SK-N-MC (cell line): ENCODE data around the gene OR1L8.
"Not testable (repeated sequence)": the region's sequence is repeated elsewhere in the genome, so short reads cannot be mapped to it uniquely, and the experiment has no call there.

Source experiments
- DNase-seq: peaks from one replicate; pipeline ENCODE4 v3.0.0-alpha.2; 2011; ENCODE audit warnings: low read depth, low spot score
- H3K27ac ChIP-seq: fragments of 200-600 bp; sonication (generic); 2 replicates; pipeline ENCODE4 v1.5.1; 2016; ENCODE audit warnings: mixed run types
- H3K36me3 ChIP-seq: fragments of 200-600 bp; sonication (generic); 2 replicates; pipeline ENCODE4 v1.6.1; 2017; ENCODE audit warnings: antibody characterized with exemption, low read length, mixed read lengths; ENCODE audit not compliant: insufficient read depth
- H3K4me3 ChIP-seq: fragments of 200-600 bp; sonication (generic); 2 replicates; pipeline ENCODE4 v1.5.1; 2016
- H3K9ac ChIP-seq: fragments of 200-600 bp; sonication (generic); 2 replicates; pipeline ENCODE4 v1.8.0; 2017; ENCODE audit warnings: mixed run types, mixed read lengths; ENCODE audit not compliant: insufficient read length
- H3K9me3 ChIP-seq: fragments of 200-600 bp; sonication (generic); 2 replicates; pipeline ENCODE4 v1.6.1; 2017; ENCODE audit warnings: low read depth, mild to moderate bottlenecking, antibody characterized with exemption, low read length, moderate library complexity, mixed read lengths
- EZH2 ChIP-seq: fragments of 200-600 bp; sonication (generic); IDR thresholded peaks from one replicate; pipeline ENCODE4 v1.6.1; 2017; ENCODE audit warnings: antibody characterized with exemption
- FOXP2 ChIP-seq: optimal IDR thresholded peaks from 2 replicates; pipeline ENCODE3; 2011; ENCODE audit warnings: mild to moderate bottlenecking, moderate library complexity; ENCODE audit not compliant: insufficient read depth; ENCODE audit errors: extremely low read length, control extremely low read depth
- POLR2AphosphoS5 ChIP-seq: IDR thresholded peaks from 2 replicates; pipeline ENCODE4 v1.6.1; 2012; ENCODE audit warnings: mild to moderate bottlenecking, low read depth, low read length, borderline replicate concordance

OR1L8 gene

DNA sequence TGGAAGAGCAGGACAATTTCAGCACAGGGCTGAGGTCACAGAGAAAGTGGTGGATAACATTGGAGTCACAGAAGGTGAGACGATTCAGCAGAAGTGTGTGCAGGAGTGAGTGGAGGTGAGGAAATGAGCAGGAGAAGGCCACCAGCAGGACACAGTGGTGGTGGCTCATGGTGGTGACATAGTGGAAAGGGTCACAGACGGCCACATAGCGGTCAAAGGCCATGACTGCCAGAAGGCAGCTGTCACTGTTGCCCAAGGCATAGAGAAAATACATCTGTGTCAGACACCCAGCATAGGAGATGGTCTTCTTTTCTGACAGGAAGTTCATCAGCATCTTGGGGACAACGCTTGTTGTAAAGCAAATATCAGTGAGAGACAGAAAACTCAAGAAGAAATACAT is 15.3 kb downstream of the OR1L8 start:
- Histone ChIP-seq H3K4me3 (no peak overlapping the region), H3K36me3 (no peaks in the 10 kb centered on the region), H3K27ac (no peak overlapping the region), H3K9me3 (no peaks in the 10 kb centered on the region), H3K9ac (no peak overlapping the region)
- no peak for DNase-seq
- TF ChIP-seq FOXP2 (no peak), EZH2 (no peak), POLR2AphosphoS5 (no peak)

DNA sequence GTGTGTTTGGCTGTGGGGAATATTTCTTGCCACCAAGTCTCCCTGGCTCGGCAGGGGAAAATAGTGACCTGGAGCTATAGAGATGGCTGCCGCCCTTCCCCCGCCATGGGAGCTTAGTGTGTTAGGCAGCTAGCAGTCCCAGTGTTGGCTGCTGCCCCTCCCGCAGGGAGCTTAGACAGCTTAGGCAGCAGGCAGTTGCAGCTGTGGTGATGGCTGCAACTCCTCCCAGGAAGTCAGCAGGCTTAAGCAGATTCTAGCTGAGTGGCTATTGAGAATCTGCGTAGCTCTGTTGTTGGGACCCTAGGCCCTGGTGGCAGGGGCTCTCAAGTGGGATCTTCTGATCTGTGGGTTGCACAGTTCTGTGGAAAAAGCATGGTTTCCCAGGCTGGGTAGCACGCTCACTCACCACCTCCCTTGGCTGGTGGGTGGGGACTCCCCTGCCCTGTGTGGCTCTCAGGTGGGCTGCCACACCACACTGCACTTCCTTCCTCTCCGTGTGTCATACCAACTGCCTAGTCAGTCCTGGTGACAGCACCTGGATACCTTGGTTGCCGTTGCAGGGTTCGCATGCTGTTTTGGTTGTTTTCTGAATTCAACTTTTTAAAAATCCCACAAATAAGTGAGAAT is 20.9 kb downstream of the OR1L8 start:
- H3K4me3 ChIP-seq: no peak overlapping the region
- DNase-seq: no peak

DNA sequence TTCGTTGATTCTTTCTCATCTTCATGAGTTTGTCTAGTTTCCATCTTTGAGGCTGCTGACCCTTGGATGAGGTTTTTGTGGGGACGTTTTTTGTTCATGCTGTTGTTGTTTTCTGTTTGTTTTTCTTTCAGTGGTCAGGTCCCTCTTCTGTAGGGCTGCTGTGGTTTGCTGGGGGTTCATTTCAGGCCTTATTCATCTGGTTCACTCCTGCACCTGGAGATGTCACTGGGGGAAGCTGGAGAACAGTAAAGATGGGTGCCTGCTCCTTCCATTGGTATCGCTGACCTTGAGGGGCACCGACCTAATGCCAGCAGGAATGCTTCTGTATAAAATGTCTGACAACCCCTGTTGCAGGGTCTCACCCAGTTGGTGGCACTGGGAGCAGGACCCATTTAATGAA is 21.7 kb downstream of the OR1L8 start:
- no peak for DNase-seq
- Histone ChIP-seq H3K36me3 (no peaks in the 10 kb centered on the region), H3K9me3 (no peaks in the 10 kb centered on the region), H3K9ac (no peak overlapping the region), H3K4me3 (no peak overlapping the region), H3K27ac (no peak overlapping the region)
- no peak for TF ChIP-seq FOXP2
- TF ChIP-seq EZH2: no peak
- no peak for TF ChIP-seq POLR2AphosphoS5

More for the DNA sequence above, 20.9 kb downstream of the OR1L8 start:
- no peak overlapping the region for H3K27ac ChIP-seq
- TF ChIP-seq POLR2AphosphoS5: no peak
- TF ChIP-seq FOXP2: no peak
- no peak for TF ChIP-seq EZH2
- H3K9ac ChIP-seq: no peak overlapping the region
- no peaks in the 10 kb centered on the region for H3K9me3 ChIP-seq
- no peaks in the 10 kb centered on the region for H3K36me3 ChIP-seq

DNA sequence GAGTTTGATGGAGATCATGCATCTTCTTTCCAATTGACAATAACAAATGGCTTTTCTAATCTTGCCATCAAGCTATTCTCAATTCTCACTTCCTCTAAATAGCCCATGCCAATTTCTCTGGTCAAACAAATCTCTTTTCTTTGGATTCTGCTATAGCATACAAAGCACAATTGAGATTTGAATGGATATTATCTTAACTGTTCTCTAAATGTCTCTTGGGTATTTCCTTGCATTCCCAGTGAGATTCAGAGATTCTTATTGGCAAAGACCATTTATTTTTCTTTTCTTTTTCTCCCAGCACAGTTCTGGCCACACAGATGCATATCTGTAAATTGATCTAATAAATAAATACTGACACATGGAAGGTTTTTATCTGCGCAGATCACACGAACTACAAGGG is 30.4 kb downstream of the OR1L8 start, which contains the start of gene OR1N2:
OR1N2 (plus strand) TSS at position 301 of the 400 bp plus-strand sequence. CDS start 100 bp downstream, outside the sequence.
- Histone ChIP-seq H3K9me3 (no peaks in the 10 kb centered on the region), H3K4me3 (no peak within 1 kb of the TSS), H3K9ac (no peak within 1 kb of the TSS), H3K36me3 (no peaks in the 10 kb centered on the region), H3K27ac (no peak within 1 kb of the TSS)
- no peak for DNase-seq
- TF ChIP-seq FOXP2: no peak
- TF ChIP-seq EZH2: no peak
- TF ChIP-seq POLR2AphosphoS5: no peak

DNA sequence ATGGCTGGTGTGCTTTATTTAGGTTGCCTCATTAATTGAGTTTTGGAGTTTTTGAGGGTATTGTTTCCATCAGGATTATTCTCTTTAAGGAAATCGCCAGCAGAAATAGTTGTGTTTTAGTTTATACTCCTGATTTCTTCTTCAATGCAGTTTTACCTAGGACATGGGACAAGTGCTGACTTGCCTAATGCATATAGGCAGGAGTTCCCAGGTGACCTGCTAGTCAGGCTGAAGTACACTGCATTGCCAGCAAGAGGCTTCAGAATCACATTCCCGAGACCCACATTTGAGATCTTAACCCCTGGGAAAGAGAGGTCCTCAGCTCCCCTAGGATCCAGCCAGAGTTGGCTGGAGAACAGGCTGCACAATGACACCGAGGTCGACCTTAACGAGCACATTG is 31.8 kb downstream of the OR1L8 start:
- no peak overlapping the region for H3K4me3 ChIP-seq
- no peaks in the 10 kb centered on the region for H3K36me3 ChIP-seq
- no peaks in the 10 kb centered on the region for H3K9me3 ChIP-seq
- no peak overlapping the region for H3K27ac ChIP-seq
- TF ChIP-seq POLR2AphosphoS5: no peak
- TF ChIP-seq FOXP2: no peak
- no peak for TF ChIP-seq EZH2
- no peak for DNase-seq
- H3K9ac ChIP-seq: no peak overlapping the region

DNA sequence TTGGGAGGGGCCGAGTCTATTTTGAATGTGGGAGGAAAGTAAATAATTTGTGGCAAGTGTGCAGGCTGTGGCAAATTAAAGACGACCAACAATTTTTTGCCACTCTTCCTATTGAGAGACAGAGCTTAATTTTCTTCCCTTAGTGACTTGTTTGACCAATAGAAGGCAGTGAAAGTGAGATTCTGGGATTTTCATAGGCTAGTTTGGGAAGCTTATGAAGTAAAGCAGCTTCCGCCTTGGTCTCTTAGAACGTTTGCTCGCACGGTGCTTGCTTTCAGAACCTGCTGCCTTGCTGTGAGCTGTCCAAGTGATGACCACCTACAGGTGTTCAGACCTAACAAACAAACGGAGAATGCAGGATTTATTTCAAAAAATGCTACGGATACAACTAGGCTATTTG is 37.0 kb downstream of the OR1L8 start:
- Histone ChIP-seq H3K36me3 (no peaks in the 10 kb centered on the region), H3K4me3 (no peak overlapping the region), H3K9me3 (no peaks in the 10 kb centered on the region), H3K27ac (no peak overlapping the region), H3K9ac (no peak overlapping the region)
- no peak for DNase-seq
- TF ChIP-seq FOXP2 (no peak), POLR2AphosphoS5 (no peak), EZH2 (no peak)

DNA sequence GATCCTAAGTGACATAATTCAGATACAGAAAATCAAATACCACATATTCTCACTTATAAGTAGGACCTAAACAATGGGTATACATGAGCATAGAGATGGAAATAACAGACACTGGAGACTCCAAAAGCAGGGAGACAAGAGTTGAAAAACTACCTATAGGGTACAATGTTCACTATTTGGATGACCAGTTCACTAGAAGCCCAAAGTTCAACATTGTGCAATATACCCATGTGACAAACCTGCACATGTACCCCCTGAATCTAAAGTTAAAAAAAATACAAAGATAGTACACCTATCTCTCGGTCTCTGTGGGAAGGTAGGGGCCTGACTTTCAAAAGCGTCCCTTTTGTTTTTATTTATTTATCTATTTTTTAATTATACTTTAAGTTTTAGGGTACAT is 44.4 kb downstream of the OR1L8 start:
- DNase-seq: no peak
- Histone ChIP-seq H3K9ac (no peak overlapping the region), H3K4me3 (no peak overlapping the region), H3K9me3 (no peaks in the 10 kb centered on the region), H3K27ac (no peak overlapping the region), H3K36me3 (no peaks in the 10 kb centered on the region)
- no peak for TF ChIP-seq POLR2AphosphoS5
- no peak for TF ChIP-seq EZH2
- no peak for TF ChIP-seq FOXP2

DNA sequence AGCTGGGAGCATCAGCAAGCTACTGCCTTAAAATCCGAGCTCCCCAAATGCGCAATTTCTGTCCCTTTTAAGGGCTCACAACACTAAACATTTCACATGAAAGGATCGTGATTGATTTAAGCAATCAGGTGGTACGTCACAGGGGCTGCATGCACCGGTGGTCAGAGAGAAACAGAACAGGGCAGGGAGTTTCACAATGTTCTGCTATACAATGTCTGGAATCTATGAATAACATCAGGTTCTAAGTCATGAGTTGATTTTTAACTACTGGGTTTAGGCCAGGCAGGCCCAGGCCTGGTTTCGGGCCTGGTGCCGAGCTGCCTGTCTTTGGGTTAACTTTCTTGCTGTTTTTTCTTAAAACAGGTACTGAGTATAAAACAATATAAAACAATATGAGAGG is 46.1 kb downstream of the OR1L8 start:
- H3K9ac ChIP-seq, H3K9me3 ChIP-seq, H3K27ac ChIP-seq, H3K4me3 ChIP-seq, DNase-seq, H3K36me3 ChIP-seq: not testable (repeated sequence)

DNA sequence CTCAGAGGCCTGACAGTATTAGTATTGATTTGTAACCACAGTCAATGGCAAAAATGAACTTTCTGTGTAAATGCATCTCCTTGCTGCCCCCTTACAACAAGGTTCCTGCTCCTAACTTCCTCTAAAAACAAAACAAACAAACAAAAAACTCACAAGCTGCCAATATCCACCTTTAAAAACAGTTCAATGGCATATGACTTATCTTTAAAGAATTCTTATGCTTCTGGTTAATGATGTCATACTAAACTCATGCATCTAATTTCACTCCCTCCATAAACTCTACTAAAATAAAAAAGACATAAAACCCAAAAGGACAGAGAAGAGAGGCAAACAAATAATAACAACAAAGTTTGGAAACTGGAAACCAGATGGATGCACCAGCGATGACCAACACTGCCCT is 47.0 kb downstream of the OR1L8 start:
- no peak overlapping the region for H3K4me3 ChIP-seq
- no peak overlapping the region for H3K9ac ChIP-seq
- no peak overlapping the region for H3K27ac ChIP-seq
- no peaks in the 10 kb centered on the region for H3K36me3 ChIP-seq
- no peak for DNase-seq
- H3K9me3 ChIP-seq: no peaks in the 10 kb centered on the region
- TF ChIP-seq EZH2 (no peak), FOXP2 (no peak), POLR2AphosphoS5 (no peak)

DNA sequence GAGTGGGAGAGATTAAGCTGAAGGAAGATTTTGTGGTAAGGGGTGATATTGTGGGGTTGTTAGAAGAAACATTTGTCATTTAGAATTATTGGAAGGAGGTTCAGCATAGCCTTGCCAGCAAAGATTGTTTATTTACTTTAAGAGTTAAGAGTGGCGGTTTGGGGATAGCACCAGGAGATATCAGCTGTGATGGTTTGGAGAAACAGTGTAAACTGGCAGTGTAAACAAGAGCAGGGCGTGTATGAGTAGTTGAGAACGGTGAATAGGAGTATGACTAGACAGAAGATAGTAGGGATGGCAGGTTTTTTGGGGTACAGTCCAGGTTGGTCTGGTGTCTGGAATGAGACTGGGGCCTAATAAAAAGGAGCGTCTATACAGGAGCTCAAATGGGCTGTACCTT is 52.0 kb downstream of the OR1L8 start:
- H3K27ac ChIP-seq, H3K9me3 ChIP-seq, DNase-seq, H3K9ac ChIP-seq, H3K36me3 ChIP-seq, H3K4me3 ChIP-seq: not testable (repeated sequence)
